Fibroblast of villous mesenchyme (primary cell): Measurements from ENCODE around the gene NUDT11. TPM values are rescaled to one million over a fixed set of nuclear protein-coding genes. Genes with fewer than 3 reads are reported as not detected.
A peak's percentile ranks its signal among the peaks of the same experiment; 100 is the strongest.
"Not testable (repeated sequence)": the region's sequence is repeated elsewhere in the genome, so short reads cannot be mapped to it uniquely, and the experiment has no call there.

Experiments used
- DNase-seq: peaks from one replicate; pipeline ENCODE4 v3.0.0-alpha.2; 2010; ENCODE audit warnings: low read depth
- H3K4me3 ChIP-seq: 2 replicates; pipeline ENCODE4 v1.5.1; 2011; ENCODE audit warnings: low read depth, mild to moderate bottlenecking, low read length
- CTCF ChIP-seq: IDR thresholded peaks from 2 replicates; pipeline ENCODE4 v1.5.1; 2012; ENCODE audit warnings: low read depth, mild to moderate bottlenecking, low read length; ENCODE audit not compliant: insufficient read depth
- total RNA-seq: library from RNA; depleted of rRNA; stranded (reverse); fragments of >200 nt; gene quantifications from 2 replicates; pipeline ENCODE4 v1.2.3, GENCODE V29; 2012

The NUDT11 gene
- total RNA-seq: 7.4 and 12.1 TPM in 2 replicates

- TF ChIP-seq CTCF: no peak
- DNase-seq: peak; percentile 48
- peak within 1 kb of the TSS; percentile 50 for H3K4me3 ChIP-seq
These were observed at the start of gene NUDT11 for GRCh38 chrX:51496501-51497291. NUDT11 (minus strand) TSS chrX:51496592; CDS start chrX:51496444, 148 bp downstream.

GRCh38 chrX:51520393-51520792 is 24.0 kb upstream of the NUDT11 start:
- H3K4me3 ChIP-seq: no peak overlapping the region
- no peak for TF ChIP-seq CTCF
- DNase-seq: no peak

GRCh38 chrX:51519131-51519530 is 22.7 kb upstream of the NUDT11 start:
- DNase-seq, H3K4me3 ChIP-seq: not testable (repeated sequence)

GRCh38 chrX:51507551-51507950 is 11.2 kb upstream of the NUDT11 start:
- DNase-seq: no peak
- no peak for TF ChIP-seq CTCF
- H3K4me3 ChIP-seq: no peak overlapping the region

- H3K4me3 ChIP-seq: peak overlapping the region; percentile 50
- DNase-seq: peak; percentile 1
These were observed 497 bp downstream of the NUDT11 start for GRCh38 chrX:51495701-51496488.

- peak; percentile 17 for TF ChIP-seq CTCF
- no peak overlapping the region for H3K4me3 ChIP-seq
- DNase-seq: no peak
These were observed 2.0 kb downstream of the NUDT11 start for GRCh38 chrX:51494409-51494808.

- H3K4me3 ChIP-seq: no peak overlapping the region
These were observed 8.5 kb downstream of the NUDT11 start for GRCh38 chrX:51487960-51488267.

More at GRCh38 chrX:51487960-51488267, 8.5 kb downstream of the NUDT11 start:
- no peak for DNase-seq
- TF ChIP-seq CTCF: no peak
